HT1080 (cell line): Measurements from ENCODE around the gene HTRA1. TPM values are rescaled to one million over a fixed set of nuclear protein-coding genes. Genes with fewer than 3 reads are reported as not detected.

ENCODE experiments used
- DNase-seq: peaks from one replicate; pipeline ENCODE4 v3.0.0-alpha.2; 2015; ENCODE audit warnings: low read depth
- polyA plus RNA-seq, 2 experiments: library from polyadenylated mRNA; depleted of rRNA; stranded (reverse); fragments of >200 nt; gene quantifications; 2 replicates each; pipeline ENCODE4 v1.2.3, GENCODE V29; 2015
- total RNA-seq: library from RNA; depleted of rRNA; stranded (reverse); fragments of >200 nt; shearing (Covaris generic); gene quantifications from 2 replicates; pipeline ENCODE4 v1.2.3, GENCODE V29; 2014; rRNA removed

The HTRA1 gene
- 39.4 and 41.7 TPM in 2 replicates for total RNA-seq
- 48.5 and 58.7 TPM in 2 replicates for polyA plus RNA-seq (2015; cell fraction: cytosol; rRNA removed)
- 95.7 and 110 TPM in 2 replicates for polyA plus RNA-seq (2015; cell fraction: nucleus; rRNA removed)

GRCh38 chr10:122461367-122461728 is at the start of gene HTRA1:
Gene HTRA1 (plus strand): TSS chr10:122461553. CDS start chr10:122461653, 100 bp downstream.
- DNase-seq: peak; percentile 62

DNA sequence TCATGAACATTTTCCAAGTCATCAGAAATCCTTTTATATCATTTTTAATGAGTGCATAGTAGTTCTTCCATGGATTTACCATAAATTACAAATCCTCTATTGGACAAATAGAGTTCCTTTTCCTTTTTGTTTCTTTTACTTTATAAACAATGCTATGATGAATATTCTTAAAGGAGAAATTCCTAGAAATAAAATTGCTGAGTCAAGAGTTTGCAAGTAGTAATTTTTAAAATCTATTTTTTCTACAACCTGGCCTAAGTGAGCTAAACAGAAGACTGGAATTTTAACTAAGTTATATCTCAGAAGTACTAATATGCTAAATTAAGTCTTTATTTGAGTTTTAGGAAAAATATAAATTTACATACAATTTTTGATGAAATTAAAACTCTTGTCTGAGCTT is 48.0 kb upstream of the HTRA1 start:
- no peak for DNase-seq

DNA sequence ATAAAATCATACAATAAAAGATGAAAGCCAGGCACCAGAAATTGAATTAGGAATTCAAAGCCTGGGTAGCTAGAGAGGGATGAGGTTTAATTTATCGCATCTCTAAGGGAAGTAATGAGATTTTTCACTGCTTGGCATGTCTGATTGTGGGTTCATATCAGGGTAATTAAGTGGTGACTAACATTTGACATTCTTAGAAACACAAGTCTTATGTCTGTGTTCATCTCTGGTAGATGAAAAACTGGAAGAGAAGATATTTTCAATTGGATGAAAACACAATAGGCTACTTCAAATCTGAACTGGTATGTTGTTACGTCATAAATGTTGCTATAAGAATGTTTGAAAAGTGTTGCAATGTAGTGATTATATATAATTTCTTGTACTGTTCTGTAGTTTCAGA is 43.7 kb upstream of the HTRA1 start:
- DNase-seq: no peak

- no peak for DNase-seq
These were observed 42.3 kb upstream of the HTRA1 start for GRCh38 chr10:122419016-122419415.

DNA sequence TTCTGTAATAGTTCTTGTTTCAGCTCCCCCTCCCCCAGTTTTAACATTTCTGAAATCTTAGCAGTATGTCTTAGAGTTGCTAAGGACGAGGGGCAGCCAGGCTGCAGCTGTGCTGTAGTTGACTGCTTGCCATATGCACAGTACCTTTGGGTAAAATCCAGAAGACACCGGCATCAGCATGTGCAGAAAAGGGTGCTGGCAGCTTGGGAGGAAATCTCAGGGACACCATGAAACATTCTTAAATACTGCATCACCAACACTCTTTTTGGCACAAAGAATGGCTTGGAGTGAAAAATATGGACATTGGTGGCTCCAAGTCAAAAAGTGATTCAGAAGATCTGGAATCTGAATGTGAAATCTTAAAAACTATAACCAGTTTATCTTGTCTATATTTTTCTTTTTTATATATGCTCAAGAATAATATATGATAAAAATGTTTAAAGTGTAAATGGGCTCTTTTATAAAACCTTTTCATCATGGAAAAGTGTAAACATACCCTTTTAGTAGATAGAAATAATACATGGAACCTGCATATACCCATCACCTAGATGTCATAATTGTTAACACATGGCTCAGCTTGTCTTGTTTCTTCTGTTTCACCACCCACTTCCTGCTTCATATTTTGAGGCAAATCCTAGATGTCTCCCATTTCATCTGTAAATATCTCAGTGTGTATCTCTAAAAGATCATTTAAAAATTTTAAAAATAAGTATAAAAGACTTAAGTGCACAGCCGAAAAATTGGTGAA is 41.3 kb upstream of the HTRA1 start:
- no peak for DNase-seq

GRCh38 chr10:122420624-122421007 is 40.7 kb upstream of the HTRA1 start:
- DNase-seq: no peak

- DNase-seq: no peak
These were observed 40.2 kb upstream of the HTRA1 start for GRCh38 chr10:122421054-122421625.

DNA sequence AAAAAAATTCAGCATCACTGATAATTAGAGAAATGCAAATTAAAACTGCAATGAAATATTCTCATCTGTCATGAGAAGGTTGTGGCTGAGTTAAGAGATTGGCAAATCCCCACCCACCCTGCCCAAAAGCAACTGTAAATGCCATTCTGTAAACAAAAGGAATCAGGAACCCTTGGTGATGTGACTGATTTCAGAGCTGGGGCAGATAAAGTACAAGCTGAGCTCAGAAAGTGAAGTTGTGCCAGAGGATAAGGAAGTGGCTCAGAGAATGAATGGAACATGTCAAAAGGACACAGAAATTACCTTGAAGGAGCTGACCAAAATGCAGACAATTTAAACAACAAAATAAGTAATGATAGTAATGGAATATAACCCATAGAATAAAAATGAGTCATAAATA is 39.6 kb upstream of the HTRA1 start:
- DNase-seq: no peak

DNA sequence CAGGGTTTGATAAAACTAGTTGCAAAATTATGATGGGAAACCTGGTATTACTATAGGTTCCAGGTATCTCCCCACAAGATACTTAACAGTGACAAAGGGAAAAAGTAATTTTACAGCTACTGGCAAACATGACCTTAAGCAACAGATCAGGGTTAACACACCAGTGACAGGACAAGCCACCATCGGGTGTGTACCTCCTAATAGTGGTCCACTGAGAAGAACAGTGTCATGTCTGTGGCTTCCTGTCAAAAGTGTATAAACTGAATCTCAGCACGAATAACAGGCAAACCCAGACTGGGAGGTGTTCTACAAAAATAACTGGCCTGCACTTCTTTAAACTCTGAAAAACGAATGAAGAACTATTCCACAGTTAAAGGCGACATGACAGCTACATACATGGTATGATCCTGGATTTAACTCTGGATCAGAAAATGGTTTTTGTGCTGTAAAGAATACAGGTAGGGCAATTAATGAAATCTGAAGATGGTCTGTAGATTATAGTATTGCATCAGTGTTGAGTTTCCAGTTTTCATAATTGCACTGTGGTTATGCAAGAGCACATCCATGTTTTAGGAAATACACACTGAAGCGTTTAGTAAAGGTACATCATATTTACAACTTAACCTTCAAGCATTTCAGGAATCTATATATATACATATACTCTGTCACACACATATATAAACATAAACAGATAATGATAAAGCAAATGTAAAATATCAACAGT is 38.9 kb upstream of the HTRA1 start:
- no peak for DNase-seq

- DNase-seq: no peak
These were observed 37.3 kb upstream of the HTRA1 start for GRCh38 chr10:122424059-122424458.

GRCh38 chr10:122426829-122427228 is 34.5 kb upstream of the HTRA1 start:
- no peak for DNase-seq

DNA sequence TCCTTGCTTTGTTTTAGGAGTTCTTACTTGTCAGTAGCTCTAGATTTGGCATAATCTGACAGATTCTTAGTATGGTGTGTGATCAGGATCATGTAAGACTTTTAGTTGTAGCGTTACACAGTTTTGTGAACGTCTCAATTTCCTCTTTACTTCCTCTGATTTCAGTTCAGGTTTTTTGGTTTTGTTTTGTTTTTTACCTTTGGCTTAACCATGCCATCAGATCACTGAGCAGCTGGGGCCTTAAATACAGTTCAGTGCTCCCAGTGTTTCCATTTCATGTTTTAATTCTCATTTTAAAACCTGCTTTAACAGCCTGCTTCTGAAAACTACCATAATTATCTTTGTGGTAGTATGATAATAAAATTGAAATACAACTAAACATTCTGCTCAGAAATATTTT is 34.1 kb upstream of the HTRA1 start:
- no peak for DNase-seq

GRCh38 chr10:122435212-122435827 is 26.0 kb upstream of the HTRA1 start:
- peak; percentile 28 for DNase-seq

GRCh38 chr10:122441961-122442360 is 19.4 kb upstream of the HTRA1 start:
- peak; percentile 84 for DNase-seq

DNA sequence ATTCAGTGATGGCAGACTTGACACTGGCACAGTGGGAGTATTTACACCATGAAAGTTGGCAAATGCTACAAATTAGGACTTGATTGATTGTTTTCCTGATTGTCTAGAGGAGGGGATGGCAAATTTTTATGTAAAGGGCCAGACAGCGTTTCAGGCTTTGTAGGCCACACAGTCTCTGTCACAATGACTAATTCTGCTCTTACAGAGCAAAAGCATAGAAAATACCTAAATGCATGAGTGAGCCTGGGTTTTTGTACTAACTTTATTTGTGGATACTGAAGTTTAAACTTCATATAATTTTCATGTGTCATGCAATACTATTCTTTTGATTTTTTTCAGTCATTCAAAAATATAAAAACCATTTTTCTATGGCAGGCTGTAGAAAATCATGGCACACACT is 15.9 kb upstream of the HTRA1 start:
- DNase-seq: no peak

- no peak for DNase-seq
These were observed 15.4 kb upstream of the HTRA1 start for GRCh38 chr10:122445904-122446303.

DNA sequence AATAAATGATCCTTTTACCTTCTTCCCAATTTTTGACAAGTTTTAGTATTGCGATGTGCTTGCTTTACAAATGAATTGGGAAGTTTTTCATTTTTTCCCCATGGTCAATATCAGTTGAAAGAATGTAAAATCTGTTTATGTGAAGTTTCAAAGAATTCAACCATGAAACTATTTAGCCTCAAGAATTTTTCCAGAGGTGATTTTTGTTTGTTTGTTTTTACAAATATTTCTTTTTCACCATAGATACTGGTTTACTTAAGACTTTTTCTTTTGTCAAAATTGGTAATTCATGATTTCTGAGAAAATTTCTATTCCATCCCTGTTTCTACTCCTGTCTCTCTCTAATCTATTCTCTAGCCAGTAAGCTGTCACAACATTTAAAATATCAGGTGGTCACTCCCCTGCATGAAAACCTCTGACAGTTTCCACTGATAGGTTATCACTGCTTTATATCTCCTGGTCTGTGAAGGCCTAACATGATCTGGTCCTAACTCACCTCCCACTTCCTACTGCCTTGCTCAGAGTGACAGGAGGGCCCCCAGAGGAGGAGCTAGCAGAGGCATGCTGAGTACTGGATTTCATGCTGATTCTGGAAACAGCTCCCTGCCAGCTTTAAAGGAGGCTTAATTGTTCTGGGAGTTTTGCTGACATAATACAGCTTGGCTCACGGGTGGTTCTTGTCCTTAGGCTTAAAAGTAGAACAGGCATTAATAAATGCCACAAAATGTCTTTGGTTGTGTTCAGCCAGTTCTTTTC is 14.5 kb upstream of the HTRA1 start:
- DNase-seq: peak; percentile 17

DNA sequence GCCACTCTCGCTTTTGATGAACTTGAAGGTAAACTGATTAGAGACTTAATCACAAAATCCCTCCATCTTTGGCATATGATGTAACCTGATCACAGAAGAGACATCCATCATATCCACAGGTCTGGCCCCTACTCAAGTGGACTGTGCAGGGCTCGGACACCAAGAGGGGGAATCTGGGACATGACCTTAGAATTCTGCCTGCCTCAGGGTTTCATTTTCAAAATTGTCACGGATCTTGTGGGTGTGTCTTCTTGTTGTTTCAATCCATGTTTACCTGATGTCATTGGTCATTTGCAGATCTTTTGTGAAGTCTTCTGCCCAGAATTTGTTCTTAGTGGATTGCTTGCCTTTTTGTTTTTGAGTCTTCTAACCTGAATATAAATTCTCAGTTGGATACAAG is 12.8 kb upstream of the HTRA1 start:
- no peak for DNase-seq

GRCh38 chr10:122449153-122449552 is 12.2 kb upstream of the HTRA1 start:
- DNase-seq: no peak

DNA sequence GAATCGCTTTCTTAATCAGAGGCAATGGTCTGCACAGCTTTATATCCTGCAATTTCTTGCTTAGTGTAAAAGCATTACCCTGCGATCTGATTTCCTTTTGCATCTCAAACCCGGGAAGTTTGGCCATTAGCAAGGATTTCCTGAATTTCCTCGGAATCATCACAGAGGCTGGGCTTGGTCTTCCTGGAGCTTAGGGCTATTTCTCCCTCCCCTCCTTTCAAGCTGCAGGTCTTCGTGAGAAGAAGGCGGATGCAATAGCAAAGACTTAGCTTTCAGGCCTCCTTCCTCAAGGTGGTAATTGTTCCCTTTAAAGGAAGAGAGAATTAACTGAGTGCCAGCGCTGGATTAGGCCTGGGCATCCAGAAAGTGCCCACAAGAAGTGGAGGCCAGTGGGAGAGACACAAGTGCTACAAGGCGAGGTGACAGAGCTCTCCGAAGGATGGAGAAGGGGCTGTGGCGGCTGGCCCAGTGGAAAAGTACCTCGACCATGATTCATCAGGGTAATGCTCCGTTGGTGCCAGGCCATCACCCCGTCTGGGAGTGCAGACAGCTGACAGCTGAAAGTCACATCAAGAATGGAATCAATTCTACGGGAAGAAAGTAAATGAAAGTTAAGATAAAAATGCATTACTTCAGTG is 10.9 kb upstream of the HTRA1 start:
- no peak for DNase-seq

- DNase-seq: no peak
These were observed 7.3 kb upstream of the HTRA1 start for GRCh38 chr10:122454071-122454470.
